SK-N-SH (cell line): ENCODE results near the gene WDR88. TPM values are rescaled to one million over a fixed set of nuclear protein-coding genes. Genes with fewer than 3 reads are reported as not detected.

ENCODE experiments used
- CTCF ChIA-PET: fragments of 300-600, 350-600 bp; formaldehyde crosslinking; extraction: SDS; loops from one replicate; lab custom pipeline; 2021; lab: Yijun Ruan, JAX
- POLR2A ChIA-PET: fragments of 350-600 bp; sonication (Branson Sonifier 250); formaldehyde crosslinking; extraction: SDS; loops from one replicate; lab custom pipeline; 2020; ENCODE audit warnings: antibody characterized with exemption, inconsistent platforms; lab: Yijun Ruan, JAX
- DNase-seq: peaks from one replicate; pipeline ENCODE4 v3.0.0; 2012
- H2AFZ ChIP-seq: fragments of 200-600 bp; sonication (generic); 2 replicates; pipeline ENCODE4 v1.8.1; 2016; ENCODE audit warnings: antibody characterized with exemption, mild to moderate bottlenecking, low read depth
- H3F3A ChIP-seq: fragments of 200-600 bp; sonication (generic); replicated peaks from 2 replicates; pipeline ENCODE3; 2016; ENCODE audit warnings: antibody characterized with exemption, mild to moderate bottlenecking; ENCODE audit not compliant: insufficient read depth
- H3K27ac ChIP-seq, 2 experiments: fragments of 200-500 bp in 1 of 2; fragments of 200-600 bp in 1 of 2; sonication (Bioruptor generic) in 1 of 2; sonication (generic), shearing (Covaris generic) in 1 of 2; 2 replicates each; pipeline versions ENCODE4 v1.5.1 to v1.6.1; 2014 to 2016; ENCODE audit warnings: low read depth in 2 of 2, inconsistent platforms in 1 of 2, low read length in 1 of 2, mild to moderate bottlenecking in 1 of 2, mixed read lengths in 1 of 2
- H3K27me3 ChIP-seq: fragments of 200-600 bp; sonication (generic), shearing (Covaris generic); 2 replicates; pipeline ENCODE4 v1.6.1; 2016; ENCODE audit warnings: mixed run types; ENCODE audit not compliant: insufficient read depth
- H3K36me3 ChIP-seq, 2 experiments: fragments of 200-500 bp in 1 of 2; fragments of 200-600 bp in 1 of 2; sonication (Bioruptor generic) in 1 of 2; sonication (generic) in 1 of 2; replicated peaks in 1 of 2; 2 replicates each; pipeline versions ENCODE3 to v1.5.1; 2014 to 2016; ENCODE audit warnings: low read length in 1 of 2, mild to moderate bottlenecking in 1 of 2; ENCODE audit not compliant: insufficient read depth in 2 of 2, control insufficient read depth in 1 of 2
- H3K4me1 ChIP-seq, 2 experiments: fragments of 200-500 bp in 1 of 2; fragments of 200-600 bp in 1 of 2; sonication (Bioruptor generic) in 1 of 2; sonication (generic), shearing (Covaris generic) in 1 of 2; 2 replicates each; pipeline versions ENCODE4 v1.5.1 to v1.6.1; 2014 to 2016; ENCODE audit warnings: low read depth in 1 of 2, low read length in 1 of 2, mixed run types in 1 of 2; ENCODE audit not compliant: insufficient read depth in 2 of 2, control insufficient read depth in 1 of 2
- H3K4me2 ChIP-seq: fragments of 200-600 bp; sonication (generic), shearing (Covaris generic); 2 replicates; pipeline ENCODE4 v1.6.1; 2017; ENCODE audit warnings: mixed run types
- H3K4me3 ChIP-seq, 2 experiments: fragments of 200-500 bp in 1 of 2; fragments of 200-600 bp in 1 of 2; sonication (Bioruptor generic) in 1 of 2; sonication (generic), shearing (Covaris generic) in 1 of 2; 2 replicates each; pipeline versions ENCODE4 v1.5.1 to v1.8.1; 2014 to 2016; ENCODE audit warnings: low read depth in 2 of 2, inconsistent platforms in 1 of 2, low read length in 1 of 2, mild to moderate bottlenecking in 1 of 2, mixed read lengths in 1 of 2, moderate library complexity in 1 of 2
- H3K79me2 ChIP-seq: fragments of 200-600 bp; sonication (generic); 2 replicates; pipeline ENCODE4 v1.8.1; 2017; ENCODE audit warnings: mild to moderate bottlenecking; ENCODE audit not compliant: insufficient read depth
- H3K9ac ChIP-seq: fragments of 200-600 bp; sonication (generic); 2 replicates; pipeline ENCODE4 v1.6.1; 2017; ENCODE audit warnings: mixed run types
- H3K9me2 ChIP-seq: fragments of 200-600 bp; sonication (generic); 2 replicates; pipeline ENCODE4 v1.6.1; 2017; ENCODE audit warnings: mixed run types
- H3K9me3 ChIP-seq: fragments of 200-600 bp; sonication (generic); 2 replicates; pipeline ENCODE4 v1.6.1; 2017; ENCODE audit warnings: mixed run types, mild to moderate bottlenecking, moderate library complexity
- H4K20me1 ChIP-seq: fragments of 200-600 bp; sonication (generic); 2 replicates; pipeline ENCODE4 v1.6.1; 2017; ENCODE audit warnings: mild to moderate bottlenecking, mixed run types; ENCODE audit not compliant: insufficient read depth
- ELF1 ChIP-seq: IDR thresholded peaks from 2 replicates; pipeline ENCODE4 v1.4.0; 2012
- FOSL2 ChIP-seq: IDR thresholded peaks from 2 replicates; pipeline ENCODE4 v1.4.0; 2012; ENCODE audit warnings: low read depth, mild to moderate bottlenecking, moderate library complexity, borderline replicate concordance
- FOXM1 ChIP-seq: IDR thresholded peaks from 2 replicates; pipeline ENCODE4 v1.4.0; 2012; ENCODE audit warnings: low read depth, mild to moderate bottlenecking
- GABPA ChIP-seq: IDR thresholded peaks from 2 replicates; pipeline ENCODE4 v1.4.0; 2012; ENCODE audit warnings: low read depth, mild to moderate bottlenecking
- JUND ChIP-seq: IDR thresholded peaks from 2 replicates; pipeline ENCODE4 v1.4.0; 2012
- MEF2A ChIP-seq: IDR thresholded peaks from 2 replicates; pipeline ENCODE4 v1.4.0; 2012; ENCODE audit warnings: low read depth, borderline replicate concordance
- MXI1 ChIP-seq: IDR thresholded peaks from 2 replicates; pipeline ENCODE4 v1.6.1; 2012; ENCODE audit warnings: mild to moderate bottlenecking, low read depth, low read length, improper control_type of control experiment
- NRF1 ChIP-seq: IDR thresholded peaks from 2 replicates; pipeline ENCODE4 v1.6.1; 2012; ENCODE audit warnings: low read depth, mild to moderate bottlenecking, low read length
- RCOR1 ChIP-seq: fragments of 150-350 bp; IDR thresholded peaks from 2 replicates; pipeline ENCODE4 v1.6.1; 2017; ENCODE audit warnings: antibody characterized with exemption, low read length
- RFX5 ChIP-seq: IDR thresholded peaks from 2 replicates; pipeline ENCODE4 v1.6.1; 2012; ENCODE audit warnings: mild to moderate bottlenecking, improper control_type of control experiment, low read length
- TAF1 ChIP-seq: IDR thresholded peaks from 2 replicates; pipeline ENCODE4 v1.6.1; 2012; ENCODE audit warnings: low read depth, mild to moderate bottlenecking, low read length, moderate library complexity, borderline replicate concordance
- TCF12 ChIP-seq: IDR thresholded peaks from 2 replicates; pipeline ENCODE4 v1.4.0; 2012
- TEAD4 ChIP-seq: IDR thresholded peaks from 2 replicates; pipeline ENCODE4 v1.4.0; 2012; ENCODE audit warnings: mild to moderate bottlenecking, borderline replicate concordance; ENCODE audit not compliant: insufficient read depth
- YY1 ChIP-seq: IDR thresholded peaks from 2 replicates; pipeline ENCODE4 v1.4.0; 2012; ENCODE audit warnings: low read depth, mild to moderate bottlenecking
- WGBS: methylation state at CpG from one replicate; pipeline ENCODE4 v1.1.6; 2017; ENCODE audit warnings: low lambda C conversion rate; 5-methylcytosine and 5-hydroxymethylcytosine counted together
- polyA plus RNA-seq, 3 experiments: library from polyadenylated mRNA; depleted of rRNA; stranded (reverse); fragments of >200 nt; gene quantifications; 2 replicates each; pipeline ENCODE4 v1.2.3, GENCODE V29; 2012
- TF ChIP-seq, protein P1 (sequence below): IDR thresholded peaks from 2 replicates; pipeline ENCODE4 v1.4.0; 2012; ENCODE audit warnings: low read depth, borderline replicate concordance

Gene WDR88
- polyA plus RNA-seq, 1 of the 3 experiments (the other 2 are of a cell fraction) = not detected

DNA sequence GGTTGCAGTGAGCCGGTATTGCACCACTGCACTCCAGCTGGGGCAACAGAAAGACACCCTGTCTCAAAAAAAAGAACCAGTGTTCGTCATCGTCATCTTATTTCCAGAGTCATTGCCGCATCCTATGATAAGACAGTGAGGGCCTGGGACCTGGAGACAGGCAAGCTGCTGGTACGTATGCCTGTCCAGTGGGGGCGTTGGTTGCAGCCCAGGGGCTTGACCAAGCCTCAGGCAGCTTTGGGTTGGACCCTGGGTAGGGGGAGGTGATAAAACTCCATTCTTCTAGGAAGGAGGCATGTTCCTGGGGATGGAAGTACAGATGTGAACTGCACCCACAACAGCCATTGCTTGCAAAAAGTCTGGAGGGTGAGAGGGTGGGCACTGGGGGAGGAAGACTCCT, 15.6 kb downstream of the WDR88 start:
- Histone ChIP-seq H4K20me1 (no peaks in the 10 kb centered on the region), H3F3A (no peaks in the 10 kb centered on the region), H3K4me3 (no peak overlapping the region), H3K4me2 (no peak overlapping the region), H3K4me1 (no peaks in the 10 kb centered on the region), H3K27ac (no peak overlapping the region), H3K27me3 (no peaks in the 10 kb centered on the region), H2AFZ (no peak overlapping the region), H3K36me3 (no peaks in the 10 kb centered on the region), H3K9me2 (no peaks in the 10 kb centered on the region), H3K79me2 (no peaks in the 10 kb centered on the region), H3K9me3 (no peaks in the 10 kb centered on the region), H3K9ac (no peak overlapping the region)
- CTCF ChIA-PET = interaction anchor here (0.6 to 2.4 kb wide), 4 partner anchors 29 to 88 kb away, joined by 3 to 10 read pairs (median 3); no protein-coding TSS in a partner anchor
- DNase-seq = no peak
- TF ChIP-seq ELF1 = no peak
- no peak for TF ChIP-seq YY1
- no peak for TF ChIP-seq TEAD4
- TF ChIP-seq FOXM1 = no peak
- TF ChIP-seq RCOR1 = no peak
- TF ChIP-seq MEF2A = no peak
- TF ChIP-seq TCF12 = no peak
- no peak for TF ChIP-seq TAF1
- TF ChIP-seq FOSL2 = no peak
- no peak for TF ChIP-seq NRF1
- TF ChIP-seq, protein P1, sequence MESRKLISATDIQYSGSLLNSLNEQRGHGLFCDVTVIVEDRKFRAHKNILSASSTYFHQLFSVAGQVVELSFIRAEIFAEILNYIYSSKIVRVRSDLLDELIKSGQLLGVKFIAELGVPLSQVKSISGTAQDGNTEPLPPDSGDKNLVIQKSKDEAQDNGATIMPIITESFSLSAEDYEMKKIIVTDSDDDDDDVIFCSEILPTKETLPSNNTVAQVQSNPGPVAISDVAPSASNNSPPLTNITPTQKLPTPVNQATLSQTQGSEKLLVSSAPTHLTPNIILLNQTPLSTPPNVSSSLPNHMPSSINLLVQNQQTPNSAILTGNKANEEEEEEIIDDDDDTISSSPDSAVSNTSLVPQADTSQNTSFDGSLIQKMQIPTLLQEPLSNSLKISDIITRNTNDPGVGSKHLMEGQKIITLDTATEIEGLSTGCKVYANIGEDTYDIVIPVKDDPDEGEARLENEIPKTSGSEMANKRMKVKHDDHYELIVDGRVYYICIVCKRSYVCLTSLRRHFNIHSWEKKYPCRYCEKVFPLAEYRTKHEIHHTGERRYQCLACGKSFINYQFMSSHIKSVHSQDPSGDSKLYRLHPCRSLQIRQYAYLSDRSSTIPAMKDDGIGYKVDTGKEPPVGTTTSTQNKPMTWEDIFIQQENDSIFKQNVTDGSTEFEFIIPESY = no peak
- no peak for TF ChIP-seq RFX5
- POLR2A ChIA-PET = interaction anchor here (0.6 kb wide), 2 partner anchors 29 to 31 kb away, joined by 3 to 5 read pairs; no protein-coding TSS in a partner anchor
- 89% methylated on average over 6 of the region's 6 CpGs for WGBS

DNA sequence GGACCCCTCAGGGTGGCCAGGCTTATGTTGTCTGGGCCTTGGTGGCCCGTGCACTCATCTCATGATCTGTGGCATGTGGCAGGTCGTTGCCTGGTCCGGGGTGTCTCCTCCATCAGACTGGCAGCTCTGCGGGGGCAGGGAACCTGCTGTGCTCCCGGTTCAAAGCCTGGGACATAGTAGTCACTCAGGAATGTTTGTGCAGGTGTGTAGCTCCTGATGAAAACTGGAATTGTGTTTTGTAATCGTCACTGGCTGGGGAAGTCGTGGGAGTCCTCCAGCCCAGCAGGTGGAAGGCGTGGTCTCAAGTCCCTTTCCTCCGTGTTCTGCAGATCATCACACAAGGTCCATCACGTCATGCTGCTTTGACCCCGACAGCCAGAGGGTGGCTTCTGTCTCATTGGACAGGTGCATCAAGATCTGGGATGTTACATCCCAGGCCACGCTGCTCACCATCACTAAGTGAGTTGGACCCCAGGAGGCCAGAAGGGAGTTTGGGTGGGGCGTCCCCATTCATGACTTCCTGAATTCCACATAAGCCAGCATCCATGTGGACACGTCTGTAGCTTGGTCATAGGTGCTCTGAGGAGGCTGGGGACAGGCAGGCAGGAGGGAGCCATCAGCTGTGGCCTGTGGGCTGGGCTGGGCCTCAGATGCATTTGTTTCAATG, 19.1 kb downstream of the WDR88 start:
- Histone ChIP-seq H2AFZ (no peak overlapping the region), H3K4me1 (no peaks in the 10 kb centered on the region), H4K20me1 (no peaks in the 10 kb centered on the region), H3K27ac (no peak overlapping the region), H3F3A (no peaks in the 10 kb centered on the region), H3K9me3 (no peaks in the 10 kb centered on the region), H3K79me2 (no peaks in the 10 kb centered on the region), H3K27me3 (no peaks in the 10 kb centered on the region)
- no peak for DNase-seq
- POLR2A ChIA-PET = no interaction called here
- TF ChIP-seq ELF1 = no peak
- no peak for TF ChIP-seq GABPA
- TF ChIP-seq JUND = no peak
- TF ChIP-seq MXI1 = no peak
- TF ChIP-seq YY1 = no peak
- TF ChIP-seq, all 33 proteins: peak for 0
- CTCF ChIA-PET = interaction anchor here (1.3 to 2.5 kb wide), 2 partner anchors 26 to 33 kb away, joined by 3 to 18 read pairs; no protein-coding TSS in a partner anchor
- no peaks in the 10 kb centered on the region for H3K36me3 ChIP-seq
- H3K4me2 ChIP-seq = no peak overlapping the region
- 62% methylated on average over 14 of the region's 14 CpGs for WGBS
- no peak overlapping the region for H3K4me3 ChIP-seq
- no peaks in the 10 kb centered on the region for H3K9me2 ChIP-seq
- no peak overlapping the region for H3K9ac ChIP-seq
